ENCODE measurements around the gene CCDC47.

CCDC47 gene

GRCh38 chr17:63697341-63698286 lies 75.8 kb downstream of the CCDC47 start:
- peak; percentile 86 for DNase-seq

GRCh38 chr17:63696381-63696961 lies 76.9 kb downstream of the CCDC47 start:
- peak; percentile 40 for DNase-seq

GRCh38 chr17:63695889-63696288 lies 77.5 kb downstream of the CCDC47 start:
- peak; percentile 32 for DNase-seq

Measured in activated CD4-positive, alpha-beta T cell treated with anti-CD3 and anti-CD28 coated beads, Interleukin-2, amount 50 U/mL, for 1 hour (primary cell).